HEK293 (cell line): ENCODE data around the gene SAXO1.

Experiments
- CTCF ChIP-seq: fragments of 450-650 bp; formaldehyde crosslinking; IDR thresholded peaks from 2 replicates; pipeline ENCODE4 v1.5.1; 2016; ENCODE audit warnings: missing biosample characterization, missing genetic modification characterization
- KLF16 ChIP-seq: fragments of 450-650 bp; formaldehyde crosslinking; IDR thresholded peaks from 2 replicates; pipeline ENCODE4 v1.5.1; 2017; ENCODE audit warnings: missing biosample characterization, missing genetic modification characterization
- ZBTB26 ChIP-seq: fragments of 450-650 bp; formaldehyde crosslinking; optimal IDR thresholded peaks from 2 replicates; pipeline ENCODE3; 2016; ENCODE audit warnings: missing biosample characterization, mild to moderate bottlenecking, missing genetic modification characterization
- ZBTB7A ChIP-seq: fragments of 450-650 bp; formaldehyde crosslinking; IDR thresholded peaks from 2 replicates; pipeline ENCODE4 v1.5.1; 2016; ENCODE audit warnings: low read depth, missing biosample characterization, missing genetic modification characterization
- ZNF132 ChIP-seq: fragments of 450-650 bp; formaldehyde crosslinking; IDR thresholded peaks from 2 replicates; pipeline ENCODE4 v1.5.1; 2017; ENCODE audit warnings: missing biosample characterization, missing genetic modification characterization, borderline replicate concordance
- ZNF133 ChIP-seq: fragments of 450-650 bp; formaldehyde crosslinking; IDR thresholded peaks from 2 replicates; pipeline ENCODE4 v1.5.1; 2016; ENCODE audit warnings: missing biosample characterization, missing genetic modification characterization
- ZNF274 ChIP-seq, 2 experiments: fragments of 200-500 bp in 1 of 2; fragments of 450-650 bp in 1 of 2; sonication (Bioruptor generic) in 1 of 2; formaldehyde crosslinking in 1 of 2; IDR thresholded peaks; 2 replicates each; pipeline versions ENCODE4 v1.5.1 to v1.6.1; 2014 to 2016; ENCODE audit warnings: borderline replicate concordance in 1 of 2, inconsistent platforms in 1 of 2, low read length in 1 of 2, missing biosample characterization in 1 of 2, missing genetic modification characterization in 1 of 2
- ZNF391 ChIP-seq: fragments of 450-650 bp; formaldehyde crosslinking; IDR thresholded peaks from 2 replicates; pipeline ENCODE4 v1.5.1; 2016; ENCODE audit warnings: low read depth, missing biosample characterization, missing genetic modification characterization, borderline replicate concordance
- ZNF501 ChIP-seq: fragments of 450-650 bp; formaldehyde crosslinking; IDR thresholded peaks from 2 replicates; pipeline ENCODE4 v1.5.1; 2016; ENCODE audit warnings: missing biosample characterization, missing genetic modification characterization
- ZNF830 ChIP-seq: fragments of 450-650 bp; IDR thresholded peaks from 2 replicates; pipeline ENCODE4 v1.5.0; 2018; ENCODE audit warnings: missing biosample characterization, missing genetic modification characterization, low read depth, mild to moderate bottlenecking, moderate library complexity

GRCh38 chr9:18947892-18948339 lies 85.1 kb downstream of the SAXO1 start:
- TF ChIP-seq CTCF (tag by site-specific recombination) (no peak), ZBTB7A (tag by site-specific recombination) (no peak), ZNF391 (no peak), ZNF274 (IDR thresholded peaks at IDR 0.05; ENCODE audit: low read length) (no peak), ZNF274 (tag by site-specific recombination; IDR thresholded peaks at IDR 0.05; ENCODE audit: borderline replicate concordance) (no peak), ZBTB26 (no peak), ZNF133 (no peak), ZNF501 (tag by site-specific recombination) (no peak), ZNF830 (no peak), KLF16 (no peak), ZNF132 (tag by site-specific recombination) (no peak)
